T-helper 1 cell (primary cell): ENCODE results near the gene GJB4.
"Not testable (repeated sequence)": the region's sequence is repeated elsewhere in the genome, so short reads cannot be mapped to it uniquely, and the experiment has no call there.

ENCODE experiments used
- DNase-seq, 5 donors: peaks; one replicate each; pipeline ENCODE4 v3.0.0-alpha.2; 2012 to 2020

The GJB4 gene

GRCh38 chr1:34806396-34806795 is 46.9 kb downstream of the GJB4 start:
- no peak for DNase-seq

- no peak for DNase-seq
Measured at GRCh38 chr1:34808051-34808810, 48.7 kb downstream of the GJB4 start.

- DNase-seq, result not testable (repeated sequence)
Measured at GRCh38 chr1:34810781-34811180, 51.2 kb downstream of the GJB4 start.
